CD14-positive monocyte (primary cell): Measurements from ENCODE around the gene DAGLA. TPM values are rescaled to one million over a fixed set of nuclear protein-coding genes. Genes with fewer than 3 reads are reported as not detected.

ENCODE experiments used
- DNase-seq, 3 donors: peaks; one replicate each; pipeline ENCODE4 v3.0.0-alpha.2; 2011 to 2022
- H2AFZ ChIP-seq: 2 replicates; pipeline ENCODE4 v1.6.0; 2012; ENCODE audit warnings: mild to moderate bottlenecking, low read depth, low read length, inconsistent platforms; ENCODE audit not compliant: insufficient read depth, poor library complexity, severe bottlenecking
- H3K27ac ChIP-seq, 2 donors: 1 replicate in 1 of 2; 2 replicates in 1 of 2; pipeline ENCODE4 v1.5.1; 2012 to 2013; ENCODE audit warnings: low read length in 2 of 2, control low read depth in 1 of 2, inconsistent platforms in 1 of 2, low read depth in 1 of 2, mild to moderate bottlenecking in 1 of 2
- H3K27me3 ChIP-seq, 2 donors: one replicate each; pipeline versions ENCODE4 v1.6.0 to v1.6.1; 2011 to 2013; ENCODE audit warnings: low read length in 2 of 2; ENCODE audit not compliant: control insufficient read depth in 2 of 2, insufficient read depth in 2 of 2
- H3K36me3 ChIP-seq, 2 donors: replicated peaks in 1 of 2; 1 replicate in 1 of 2; 2 replicates in 1 of 2; pipeline versions ENCODE4 v1.5.1 to v1.6.1; 2012 to 2013; ENCODE audit warnings: low read length in 2 of 2, control low read depth in 1 of 2, inconsistent platforms in 1 of 2, mild to moderate bottlenecking in 1 of 2; ENCODE audit not compliant: insufficient read depth in 2 of 2, control insufficient read depth in 1 of 2
- H3K4me1 ChIP-seq, 2 donors: 1 replicate in 1 of 2; 2 replicates in 1 of 2; pipeline versions ENCODE4 v1.5.1 to v1.6.1; 2012 to 2013; ENCODE audit warnings: low read length in 2 of 2, control low read depth in 1 of 2, inconsistent platforms in 1 of 2, mild to moderate bottlenecking in 1 of 2, moderate library complexity in 1 of 2; ENCODE audit not compliant: insufficient read depth in 2 of 2, control insufficient read depth in 1 of 2
- H3K4me2 ChIP-seq: replicated peaks from 2 replicates; pipeline ENCODE3; 2012; ENCODE audit warnings: low read length, moderate library complexity, mild to moderate bottlenecking; ENCODE audit not compliant: poor library complexity, severe bottlenecking; ENCODE audit errors: extremely low read depth
- H3K4me3 ChIP-seq, 3 experiments: fragments of 200-600 bp in 1 of 3; sonication (generic) in 1 of 3; replicated peaks in 1 of 3; 1 replicate in 2 of 3; 2 replicates in 1 of 3; pipeline ENCODE4 v1.5.1; 2011 to 2013; ENCODE audit warnings: low read length in 3 of 3, mild to moderate bottlenecking in 3 of 3, control low read depth in 2 of 3, low read depth in 2 of 3, inconsistent platforms in 1 of 3, moderate library complexity in 1 of 3
- H3K79me2 ChIP-seq: 2 replicates; pipeline ENCODE4 v1.6.0; 2012; ENCODE audit warnings: mild to moderate bottlenecking, control low read depth, inconsistent platforms, low read length, moderate library complexity; ENCODE audit not compliant: insufficient read depth
- H3K9ac ChIP-seq: 2 replicates; pipeline ENCODE4 v1.6.0; 2017; ENCODE audit warnings: low read length, mild to moderate bottlenecking; ENCODE audit not compliant: insufficient read depth, poor library complexity, severe bottlenecking
- H3K9me3 ChIP-seq, 2 donors: replicated peaks in 1 of 2; 1 replicate in 1 of 2; 2 replicates in 1 of 2; pipeline versions ENCODE4 v1.5.1 to v1.6.1; 2012 to 2013; ENCODE audit warnings: low read length in 2 of 2, control low read depth in 1 of 2; ENCODE audit not compliant: control insufficient read depth in 1 of 2, insufficient read depth in 1 of 2
- H4K20me1 ChIP-seq: 2 replicates; pipeline ENCODE4 v1.6.0; 2012; ENCODE audit warnings: mild to moderate bottlenecking, low read length, control low read depth, moderate library complexity; ENCODE audit not compliant: insufficient read depth
- H3K27ac Mint-ChIP-seq, 7 donors: one replicate each; pipeline ENCODE4 v1.8.0; 2020; ENCODE audit warnings: mild to moderate bottlenecking in 7 of 7, mixed read lengths in 7 of 7, moderate library complexity in 6 of 7, inconsistent platforms in 2 of 7
- H3K27me3 Mint-ChIP-seq, 3 donors: one replicate each; pipeline ENCODE4 v1.8.0; 2021 to 2022; ENCODE audit warnings: low read depth in 3 of 3, mild to moderate bottlenecking in 3 of 3, mixed read lengths in 3 of 3, moderate library complexity in 3 of 3, inconsistent platforms in 1 of 3
- H3K36me3 Mint-ChIP-seq, 2 donors: one replicate each; pipeline ENCODE4 v1.8.0; 2020; ENCODE audit warnings: mixed read lengths in 2 of 2, inconsistent platforms in 1 of 2, mild to moderate bottlenecking in 1 of 2
- H3K4me1 Mint-ChIP-seq: one replicate; pipeline ENCODE4 v1.8.0; 2020; ENCODE audit warnings: mild to moderate bottlenecking, mixed read lengths
- H3K4me3 Mint-ChIP-seq, 2 donors: one replicate each; pipeline ENCODE4 v1.8.0; 2020; ENCODE audit warnings: mild to moderate bottlenecking in 2 of 2, mixed read lengths in 2 of 2, moderate library complexity in 1 of 2
- H3K9me3 Mint-ChIP-seq, 7 donors: one replicate each; pipeline ENCODE4 v1.8.0; 2020 to 2022; ENCODE audit warnings: mixed read lengths in 7 of 7, mild to moderate bottlenecking in 6 of 7, moderate library complexity in 6 of 7, inconsistent platforms in 2 of 7
- CTCF ChIP-seq: fragments of 200-600 bp; IDR thresholded peaks from one replicate; pipeline ENCODE4 v1.8.0; 2022; ENCODE audit warnings: antibody characterized with exemption, mild to moderate bottlenecking
- WGBS: methylation state at CpG from one replicate; pipeline ENCODE4 v1.1.5; 2013; ENCODE audit warnings: missing lambda C conversion rate; ENCODE audit not compliant: insufficient coverage; 5-methylcytosine and 5-hydroxymethylcytosine counted together
- intact Hi-C, 2 donors: fragments of 100-400 bp; cut with micrococcal nuclease; formaldehyde crosslinking; loops; one replicate each; pipeline versions ENCODE4 v1.15.0 to v1.15.1; 2023
- polyA plus RNA-seq, 3 donors: library from polyadenylated mRNA; depleted of rRNA in 1 of 3; unstranded in 2 of 3; stranded (reverse) in 1 of 3; fragments of 300-500 nt in 2 of 3; fragments of >200 nt in 1 of 3; fragmentation: Illumina TruSeq in 2 of 3; gene quantifications; 1 replicate in 2 of 3; 2 replicates in 1 of 3; pipeline ENCODE4 v1.2.3, GENCODE V29; 2012 to 2021

DAGLA gene
- polyA plus RNA-seq, 3 donors, result 0.16 to 6.7 (median 0.73) TPM

- H3K4me3 ChIP-seq, result no peak overlapping the region
- H3K27me3 ChIP-seq, result no peaks in the 10 kb centered on the region
- H3K4me1 Mint-ChIP-seq, result no peaks in the 10 kb centered on the region
- no peak overlapping the region for H3K27ac ChIP-seq
- H3K27me3 Mint-ChIP-seq, result peaks cover 0 to 3% (median 3%) of the 10 kb centered on the region in 3 donors
- 70% methylated on average over 5 of the region's 13 CpGs for WGBS
- no peaks in the 10 kb centered on the region for H3K4me1 ChIP-seq
- no peak overlapping the region for H2AFZ ChIP-seq
- H3K36me3 ChIP-seq, result peaks cover 37 to 49% of the 10 kb centered on the region in 2 donors
- no peak overlapping the region for H3K9ac ChIP-seq
- H3K9me3 Mint-ChIP-seq, result peaks cover 0 to 2% (median 0%) of the 10 kb centered on the region in 7 donors
- peaks cover 45 to 55% of the 10 kb centered on the region in 2 donors for H3K36me3 Mint-ChIP-seq
- H4K20me1 ChIP-seq, result peaks cover 5% of the 10 kb centered on the region
- no peak for DNase-seq
- no peak overlapping the region for H3K4me3 Mint-ChIP-seq
- intact Hi-C loops, result no loop called here
- H3K4me2 ChIP-seq, result no peak overlapping the region
- TF ChIP-seq CTCF, result no peak
- H3K9me3 ChIP-seq, result no peaks in the 10 kb centered on the region
- peaks cover 4% of the 10 kb centered on the region for H3K79me2 ChIP-seq
- H3K27ac Mint-ChIP-seq, result peak overlapping the region in 1 of 7 donors; percentile 59
Measured at GRCh38 chr11:61783717-61784505, 103.7 kb downstream of the DAGLA start.

GRCh38 chr11:61784506-61784805 is 104.3 kb downstream of the DAGLA start:
- Histone ChIP-seq H4K20me1 (peaks cover 5% of the 10 kb centered on the region), H3K4me1 (no peaks in the 10 kb centered on the region), H3K79me2 (peaks cover 6% of the 10 kb centered on the region), H3K4me2 (no peak overlapping the region), H3K27me3 (no peaks in the 10 kb centered on the region), H3K27ac (no peak overlapping the region), H3K36me3 (peaks cover 43 to 54% of the 10 kb centered on the region in 2 donors), H3K9ac (no peak overlapping the region), H2AFZ (no peak overlapping the region), H3K9me3 (no peaks in the 10 kb centered on the region), H3K4me3 (no peak overlapping the region)
- Mint-ChIP-seq H3K36me3 (peaks cover 50 to 61% of the 10 kb centered on the region in 2 donors), H3K9me3 (peaks cover 0 to 2% (median 0%) of the 10 kb centered on the region in 7 donors), H3K4me1 (peaks cover 2% of the 10 kb centered on the region), H3K4me3 (no peak overlapping the region), H3K27ac (peak overlapping the region in 1 of 7 donors; percentile 17), H3K27me3 (peaks cover 0 to 3% (median 3%) of the 10 kb centered on the region in 3 donors)
- 83% methylated on average over 7 of the region's 7 CpGs for WGBS
- DNase-seq, result no peak
- intact Hi-C loops, result no loop called here
- TF ChIP-seq CTCF, result no peak
